Prostate gland (tissue), 2 donors: Measurements from ENCODE around the gene TYW1B.

Experiments
- POLR2A ChIP-seq: fragments of 450-650 bp; IDR thresholded peaks from one replicate; pipeline ENCODE4 v1.6.1; 2016; ENCODE audit warnings: antibody characterized with exemption, mild to moderate bottlenecking
- TF ChIP-seq, protein P1 (sequence below), 4 experiments: fragments of 200-600 bp in 2 of 4; fragments of 450-650 bp in 2 of 4; sonication (generic) in 2 of 4; IDR thresholded peaks; 1 replicate in 3 of 4; 2 replicates in 1 of 4; pipeline ENCODE4 v1.5.1; 2016 to 2019; ENCODE audit warnings: antibody characterized with exemption in 4 of 4, mild to moderate bottlenecking in 2 of 4, moderate library complexity in 2 of 4

DNA sequence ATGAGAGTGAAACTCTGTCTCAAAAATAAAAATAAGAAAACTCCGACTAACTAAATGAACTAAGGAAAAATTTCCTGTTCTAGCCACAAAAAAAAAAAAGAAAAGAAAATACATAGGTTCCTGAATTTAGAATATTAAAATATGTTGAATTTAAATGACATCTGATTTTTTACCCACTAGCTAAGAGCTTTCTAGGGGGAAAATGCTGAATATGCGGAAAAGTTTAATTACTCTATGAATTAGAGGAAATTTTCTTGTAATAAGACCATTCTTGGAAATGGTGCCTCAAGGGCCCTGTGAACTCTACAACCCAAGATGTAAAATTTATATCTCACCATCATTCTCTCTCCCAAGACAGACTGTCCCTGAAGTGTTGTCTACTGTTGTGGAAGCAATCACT, 250.9 kb downstream of the TYW1B start:
- TF ChIP-seq POLR2A = no peak
- TF ChIP-seq, protein P1, sequence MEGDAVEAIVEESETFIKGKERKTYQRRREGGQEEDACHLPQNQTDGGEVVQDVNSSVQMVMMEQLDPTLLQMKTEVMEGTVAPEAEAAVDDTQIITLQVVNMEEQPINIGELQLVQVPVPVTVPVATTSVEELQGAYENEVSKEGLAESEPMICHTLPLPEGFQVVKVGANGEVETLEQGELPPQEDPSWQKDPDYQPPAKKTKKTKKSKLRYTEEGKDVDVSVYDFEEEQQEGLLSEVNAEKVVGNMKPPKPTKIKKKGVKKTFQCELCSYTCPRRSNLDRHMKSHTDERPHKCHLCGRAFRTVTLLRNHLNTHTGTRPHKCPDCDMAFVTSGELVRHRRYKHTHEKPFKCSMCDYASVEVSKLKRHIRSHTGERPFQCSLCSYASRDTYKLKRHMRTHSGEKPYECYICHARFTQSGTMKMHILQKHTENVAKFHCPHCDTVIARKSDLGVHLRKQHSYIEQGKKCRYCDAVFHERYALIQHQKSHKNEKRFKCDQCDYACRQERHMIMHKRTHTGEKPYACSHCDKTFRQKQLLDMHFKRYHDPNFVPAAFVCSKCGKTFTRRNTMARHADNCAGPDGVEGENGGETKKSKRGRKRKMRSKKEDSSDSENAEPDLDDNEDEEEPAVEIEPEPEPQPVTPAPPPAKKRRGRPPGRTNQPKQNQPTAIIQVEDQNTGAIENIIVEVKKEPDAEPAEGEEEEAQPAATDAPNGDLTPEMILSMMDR (IDR thresholded peaks at IDR 0.05) = no peak
